Esophagus muscularis mucosa (tissue), 4 donors: Measurements from ENCODE around the gene NT5DC1. TPM values are rescaled to one million over a fixed set of nuclear protein-coding genes. Genes with fewer than 3 reads are reported as not detected.

Experiments
- DNase-seq: peaks from one replicate; pipeline ENCODE4 v3.0.0-alpha.2; 2017; ENCODE audit errors: extremely low spot score
- H3K27ac ChIP-seq, 4 donors: fragments of 200-600 bp; sonication (generic); replicated peaks in 1 of 4; 1 replicate in 3 of 4; 2 replicates in 1 of 4; pipeline ENCODE4 v1.5.1; 2016 to 2019; ENCODE audit warnings: mild to moderate bottlenecking in 1 of 4
- H3K27me3 ChIP-seq, 4 donors: fragments of 200-600 bp; sonication (generic); one replicate each; pipeline versions ENCODE4 v1.5.1 to v1.6.0; 2016 to 2019
- H3K36me3 ChIP-seq, 4 donors: fragments of 200-600 bp; sonication (generic); one replicate each; pipeline ENCODE4 v1.5.1; 2016 to 2019
- H3K4me1 ChIP-seq, 4 donors: fragments of 200-600 bp; sonication (generic); one replicate each; pipeline ENCODE4 v1.5.1; 2016 to 2019
- H3K4me3 ChIP-seq, 4 donors: fragments of 200-600 bp; sonication (generic); 1 replicate in 2 of 4; 2 replicates in 2 of 4; pipeline ENCODE4 v1.5.1; 2016 to 2019; ENCODE audit warnings: mild to moderate bottlenecking in 4 of 4, moderate library complexity in 1 of 4
- H3K9me3 ChIP-seq, 4 donors: fragments of 200-600 bp; sonication (generic); 1 replicate in 3 of 4; 2 replicates in 1 of 4; pipeline ENCODE4 v1.5.1; 2016 to 2019
- CTCF ChIP-seq, 3 experiments: fragments of 200-600 bp in 2 of 3; fragments of 450-650 bp in 1 of 3; sonication (generic) in 2 of 3; IDR thresholded peaks; one replicate each; pipeline ENCODE4 v1.5.1; 2017 to 2019; ENCODE audit warnings: antibody characterized with exemption in 3 of 3, mild to moderate bottlenecking in 2 of 3, moderate library complexity in 1 of 3
- EP300 ChIP-seq: sonication (generic); formaldehyde crosslinking; IDR thresholded peaks from one replicate; pipeline ENCODE4 v1.6.1; 2017; ENCODE audit warnings: antibody characterized with exemption
- POLR2A ChIP-seq: fragments of 450-650 bp; IDR thresholded peaks from one replicate; pipeline ENCODE4 v1.6.1; 2017; ENCODE audit warnings: antibody characterized with exemption, moderate library complexity, mild to moderate bottlenecking, low read depth
- POLR2AphosphoS5 ChIP-seq, 2 donors: sonication (generic); formaldehyde crosslinking; IDR thresholded peaks; one replicate each; pipeline ENCODE4 v1.6.1; 2017; ENCODE audit warnings: antibody characterized with exemption in 2 of 2
- WGBS: methylation state at CpG from one replicate; pipeline ENCODE4 v1.1.5; 2018; 5-methylcytosine and 5-hydroxymethylcytosine counted together
- intact Hi-C: fragments of 100-400 bp; cut with DNase I; formaldehyde crosslinking; loops from one replicate; pipeline ENCODE4 v1.15.1; 2023
- total RNA-seq, 4 donors: library from RNA; depleted of rRNA; stranded (reverse); fragments of >200 nt; gene quantifications; one replicate each; pipeline versions ENCODE4 v1.1.0 to v1.2.1, GENCODE V29; 2016

The NT5DC1 gene
- total RNA-seq, 4 donors from 2014 or later = 4.1 to 8.4 (median 6.7) TPM

GRCh38 chr6:116221067-116221466 lies 120.4 kb downstream of the NT5DC1 start:
- Histone ChIP-seq H3K27me3 (no peaks in the 10 kb centered on the region), H3K9me3 (no peaks in the 10 kb centered on the region), H3K27ac (no peak overlapping the region), H3K4me3 (no peak overlapping the region), H3K4me1 (no peaks in the 10 kb centered on the region), H3K36me3 (peaks cover 0 to 11% (median 5%) of the 10 kb centered on the region in 4 donors)
- 86% methylated on average over 3 of the region's 3 CpGs for WGBS
- TF ChIP-seq CTCF (IDR thresholded peaks at IDR 0.05) = no peak
- TF ChIP-seq EP300 = no peak
- TF ChIP-seq POLR2AphosphoS5 (IDR thresholded peaks at IDR 0.05) = no peak
- no peak for TF ChIP-seq POLR2A
- DNase-seq = no peak
- intact Hi-C loops = no loop called here

DNA sequence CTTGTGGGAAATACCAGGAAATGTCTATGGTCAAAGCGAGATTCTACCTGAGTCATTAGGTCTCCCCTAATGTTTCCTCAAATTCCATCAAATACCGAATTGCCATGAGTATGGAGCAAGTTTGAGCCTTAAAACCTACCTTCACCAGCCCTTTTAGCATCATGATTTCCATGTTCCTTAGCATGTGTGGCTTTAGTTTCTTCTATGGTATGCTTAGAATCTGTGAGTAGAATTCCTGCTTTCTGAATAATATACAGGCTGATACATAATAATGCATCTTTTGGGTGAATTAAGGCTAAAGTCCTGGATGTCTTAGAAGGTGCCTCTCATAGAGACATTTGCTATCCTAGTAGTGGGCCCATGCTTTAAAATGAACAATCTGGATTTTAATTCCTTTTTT lies 121.3 kb downstream of the NT5DC1 start:
- no peak for TF ChIP-seq POLR2A
- no peak for TF ChIP-seq POLR2AphosphoS5 (IDR thresholded peaks at IDR 0.05)
- no peak for TF ChIP-seq CTCF (IDR thresholded peaks at IDR 0.05)
- TF ChIP-seq EP300 = no peak
- DNase-seq = no peak
- no peak overlapping the region for H3K27ac ChIP-seq
- no peaks in the 10 kb centered on the region for H3K4me1 ChIP-seq
- no peaks in the 10 kb centered on the region for H3K9me3 ChIP-seq
- WGBS = 90% methylated on average over 2 of the region's 2 CpGs
- no peaks in the 10 kb centered on the region for H3K27me3 ChIP-seq
- intact Hi-C loops = no loop called here
- H3K36me3 ChIP-seq = peaks cover 0 to 11% (median 5%) of the 10 kb centered on the region in 4 donors
- H3K4me3 ChIP-seq = no peak overlapping the region

GRCh38 chr6:116223355-116223754 lies 122.7 kb downstream of the NT5DC1 start:
- Histone ChIP-seq H3K4me1 (no peaks in the 10 kb centered on the region), H3K27me3 (no peaks in the 10 kb centered on the region), H3K9me3 (no peaks in the 10 kb centered on the region), H3K4me3 (no peak overlapping the region), H3K36me3 (peaks cover 0 to 11% (median 5%) of the 10 kb centered on the region in 4 donors), H3K27ac (no peak overlapping the region)
- no peak for DNase-seq
- TF ChIP-seq CTCF (IDR thresholded peaks at IDR 0.05) = no peak
- WGBS = 90% methylated on average over 3 of the region's 3 CpGs
- intact Hi-C loops = no loop called here

GRCh38 chr6:116229287-116229913 lies 128.7 kb downstream of the NT5DC1 start:
- no peak for TF ChIP-seq CTCF (IDR thresholded peaks at IDR 0.05)
- peak in 1 of 2 donors; percentile 60 for TF ChIP-seq POLR2AphosphoS5 (IDR thresholded peaks at IDR 0.05)
- Histone ChIP-seq H3K4me3 (peak overlapping the region; percentile 34 to 58 (median 43)), H3K9me3 (no peaks in the 10 kb centered on the region), H3K27ac (peak overlapping the region; percentile 10 to 55 (median 24)), H3K36me3 (no peaks in the 10 kb centered on the region), H3K4me1 (no peaks in the 10 kb centered on the region), H3K27me3 (no peaks in the 10 kb centered on the region)
- WGBS = 50% methylated on average over 17 of the region's 17 CpGs
- intact Hi-C loops = no loop called here
- peak; percentile 94 for DNase-seq

DNA sequence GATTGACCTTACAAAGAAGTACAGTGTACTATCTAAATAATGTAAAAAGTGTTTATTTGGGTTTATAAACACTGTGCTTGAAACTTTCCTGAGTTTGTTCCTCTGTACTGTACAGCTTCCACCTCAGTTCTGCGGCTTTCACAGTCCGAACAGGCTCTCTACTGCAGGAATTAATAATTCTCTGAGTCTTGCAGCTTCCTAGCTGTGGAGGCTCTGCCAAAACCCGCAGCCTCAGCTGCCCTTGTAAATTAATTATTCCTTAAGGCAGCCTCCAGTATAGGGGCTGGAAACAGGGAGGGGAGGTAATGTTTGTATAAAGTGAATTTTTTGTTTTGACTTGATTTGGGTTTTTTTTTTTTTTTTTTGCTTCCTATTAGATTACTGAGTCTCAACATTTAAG lies 134.0 kb downstream of the NT5DC1 start:
- intact Hi-C loops = no loop called here
- no peak for DNase-seq
- H3K4me1 ChIP-seq = no peaks in the 10 kb centered on the region

More for the DNA sequence above, 134.0 kb downstream of the NT5DC1 start:
- Histone ChIP-seq H3K9me3 (no peaks in the 10 kb centered on the region), H3K27me3 (no peaks in the 10 kb centered on the region), H3K27ac (no peak overlapping the region), H3K4me3 (no peak overlapping the region), H3K36me3 (peaks cover 7 to 27% (median 17%) of the 10 kb centered on the region in 4 donors)
- TF ChIP-seq POLR2AphosphoS5 (IDR thresholded peaks at IDR 0.05) = no peak
- TF ChIP-seq CTCF (IDR thresholded peaks at IDR 0.05) = no peak
- TF ChIP-seq POLR2A = no peak
- no peak for TF ChIP-seq EP300
- WGBS = 66% methylated on average over 3 of the region's 3 CpGs
